K562 (cell line): ENCODE results near the gene RASD1.

Experiments used
- POLR2AphosphoS5 ChIP-seq: IDR thresholded peaks from 2 replicates; pipeline ENCODE4 v1.6.1; 2011; ENCODE audit warnings: mild to moderate bottlenecking, low read depth, low read length, moderate library complexity; ENCODE audit not compliant: control insufficient read depth, insufficient read depth
- ZNF263 ChIP-seq: sonication (generic); formaldehyde crosslinking; IDR thresholded peaks from 2 replicates; pipeline ENCODE4 v1.8.0; 2022; ENCODE audit warnings: mild to moderate bottlenecking, missing genetic modification reagents, borderline replicate concordance
- ZNF384 ChIP-seq: IDR thresholded peaks from 2 replicates; pipeline ENCODE4 v1.6.1; 2012; ENCODE audit warnings: low read depth, low read length, improper control_type of control experiment
- TF ChIP-seq, protein P1 (sequence below): fragments of 200-800 bp; sonication (Bioruptor generic); IDR thresholded peaks from 2 replicates; pipeline ENCODE4 v1.6.1; 2016; ENCODE audit warnings: missing genetic modification characterization, missing compliant biosample characterization
- TF ChIP-seq, protein P2 (sequence below), 3 experiments: IDR thresholded peaks in 2 of 3; conservative IDR thresholded peaks in 1 of 3; 2 replicates each; pipeline ENCODE4 v1.5.1; 2011 to 2012; ENCODE audit warnings: low read length in 3 of 3, mild to moderate bottlenecking in 3 of 3, control low read depth in 2 of 3, improper control_type of control experiment in 1 of 3, inconsistent platforms in 1 of 3, low read depth in 1 of 3, mixed read lengths in 1 of 3, moderate library complexity in 1 of 3; ENCODE audit not compliant: insufficient read depth in 2 of 3
- TF ChIP-seq, protein P3 (sequence below): sonication (generic); formaldehyde crosslinking; IDR thresholded peaks from 2 replicates; pipeline ENCODE4 v1.8.1; 2023; ENCODE audit warnings: mild to moderate bottlenecking, missing genetic modification reagents

DNA sequence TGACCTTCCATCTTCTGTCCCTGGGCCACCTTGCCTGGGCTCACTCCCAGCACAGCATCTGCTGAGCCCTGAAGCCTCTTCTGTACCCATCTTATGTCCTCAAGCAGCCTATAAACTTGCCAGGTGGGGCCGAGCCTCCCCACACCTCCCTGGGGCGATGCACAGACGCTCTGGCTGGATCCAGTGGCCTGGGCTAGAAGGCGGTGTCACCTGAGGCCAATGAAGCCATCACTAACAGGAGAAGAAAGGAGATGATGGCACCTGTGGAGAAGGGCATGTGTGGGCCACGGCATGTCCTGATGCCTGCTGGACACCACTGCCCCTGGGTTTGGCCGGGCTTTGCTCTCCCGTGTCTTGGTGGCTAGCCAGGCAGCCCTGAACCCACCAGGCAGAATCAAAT lies 49.8 kb upstream of the RASD1 start:
- TF ChIP-seq, protein P1, sequence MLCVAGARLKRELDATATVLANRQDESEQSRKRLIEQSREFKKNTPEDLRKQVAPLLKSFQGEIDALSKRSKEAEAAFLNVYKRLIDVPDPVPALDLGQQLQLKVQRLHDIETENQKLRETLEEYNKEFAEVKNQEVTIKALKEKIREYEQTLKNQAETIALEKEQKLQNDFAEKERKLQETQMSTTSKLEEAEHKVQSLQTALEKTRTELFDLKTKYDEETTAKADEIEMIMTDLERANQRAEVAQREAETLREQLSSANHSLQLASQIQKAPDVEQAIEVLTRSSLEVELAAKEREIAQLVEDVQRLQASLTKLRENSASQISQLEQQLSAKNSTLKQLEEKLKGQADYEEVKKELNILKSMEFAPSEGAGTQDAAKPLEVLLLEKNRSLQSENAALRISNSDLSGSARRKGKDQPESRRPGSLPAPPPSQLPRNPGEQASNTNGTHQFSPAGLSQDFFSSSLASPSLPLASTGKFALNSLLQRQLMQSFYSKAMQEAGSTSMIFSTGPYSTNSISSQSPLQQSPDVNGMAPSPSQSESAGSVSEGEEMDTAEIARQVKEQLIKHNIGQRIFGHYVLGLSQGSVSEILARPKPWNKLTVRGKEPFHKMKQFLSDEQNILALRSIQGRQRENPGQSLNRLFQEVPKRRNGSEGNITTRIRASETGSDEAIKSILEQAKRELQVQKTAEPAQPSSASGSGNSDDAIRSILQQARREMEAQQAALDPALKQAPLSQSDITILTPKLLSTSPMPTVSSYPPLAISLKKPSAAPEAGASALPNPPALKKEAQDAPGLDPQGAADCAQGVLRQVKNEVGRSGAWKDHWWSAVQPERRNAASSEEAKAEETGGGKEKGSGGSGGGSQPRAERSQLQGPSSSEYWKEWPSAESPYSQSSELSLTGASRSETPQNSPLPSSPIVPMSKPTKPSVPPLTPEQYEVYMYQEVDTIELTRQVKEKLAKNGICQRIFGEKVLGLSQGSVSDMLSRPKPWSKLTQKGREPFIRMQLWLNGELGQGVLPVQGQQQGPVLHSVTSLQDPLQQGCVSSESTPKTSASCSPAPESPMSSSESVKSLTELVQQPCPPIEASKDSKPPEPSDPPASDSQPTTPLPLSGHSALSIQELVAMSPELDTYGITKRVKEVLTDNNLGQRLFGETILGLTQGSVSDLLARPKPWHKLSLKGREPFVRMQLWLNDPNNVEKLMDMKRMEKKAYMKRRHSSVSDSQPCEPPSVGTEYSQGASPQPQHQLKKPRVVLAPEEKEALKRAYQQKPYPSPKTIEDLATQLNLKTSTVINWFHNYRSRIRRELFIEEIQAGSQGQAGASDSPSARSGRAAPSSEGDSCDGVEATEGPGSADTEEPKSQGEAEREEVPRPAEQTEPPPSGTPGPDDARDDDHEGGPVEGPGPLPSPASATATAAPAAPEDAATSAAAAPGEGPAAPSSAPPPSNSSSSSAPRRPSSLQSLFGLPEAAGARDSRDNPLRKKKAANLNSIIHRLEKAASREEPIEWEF (CRISPR knock-in tag): no peak
- TF ChIP-seq, protein P2, sequence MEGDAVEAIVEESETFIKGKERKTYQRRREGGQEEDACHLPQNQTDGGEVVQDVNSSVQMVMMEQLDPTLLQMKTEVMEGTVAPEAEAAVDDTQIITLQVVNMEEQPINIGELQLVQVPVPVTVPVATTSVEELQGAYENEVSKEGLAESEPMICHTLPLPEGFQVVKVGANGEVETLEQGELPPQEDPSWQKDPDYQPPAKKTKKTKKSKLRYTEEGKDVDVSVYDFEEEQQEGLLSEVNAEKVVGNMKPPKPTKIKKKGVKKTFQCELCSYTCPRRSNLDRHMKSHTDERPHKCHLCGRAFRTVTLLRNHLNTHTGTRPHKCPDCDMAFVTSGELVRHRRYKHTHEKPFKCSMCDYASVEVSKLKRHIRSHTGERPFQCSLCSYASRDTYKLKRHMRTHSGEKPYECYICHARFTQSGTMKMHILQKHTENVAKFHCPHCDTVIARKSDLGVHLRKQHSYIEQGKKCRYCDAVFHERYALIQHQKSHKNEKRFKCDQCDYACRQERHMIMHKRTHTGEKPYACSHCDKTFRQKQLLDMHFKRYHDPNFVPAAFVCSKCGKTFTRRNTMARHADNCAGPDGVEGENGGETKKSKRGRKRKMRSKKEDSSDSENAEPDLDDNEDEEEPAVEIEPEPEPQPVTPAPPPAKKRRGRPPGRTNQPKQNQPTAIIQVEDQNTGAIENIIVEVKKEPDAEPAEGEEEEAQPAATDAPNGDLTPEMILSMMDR (IDR thresholded peaks at IDR 0.05 in 2 of 3, conservative IDR thresholded peaks at IDR 0.05 in 1 of 3; ENCODE audit: insufficient read depth in 2 of 3, low read depth in 1 of 3, low read length in 3 of 3): no peak
- TF ChIP-seq ZNF263: no peak
- TF ChIP-seq ZNF384: no peak
- no peak for TF ChIP-seq POLR2AphosphoS5
- TF ChIP-seq, protein P3, sequence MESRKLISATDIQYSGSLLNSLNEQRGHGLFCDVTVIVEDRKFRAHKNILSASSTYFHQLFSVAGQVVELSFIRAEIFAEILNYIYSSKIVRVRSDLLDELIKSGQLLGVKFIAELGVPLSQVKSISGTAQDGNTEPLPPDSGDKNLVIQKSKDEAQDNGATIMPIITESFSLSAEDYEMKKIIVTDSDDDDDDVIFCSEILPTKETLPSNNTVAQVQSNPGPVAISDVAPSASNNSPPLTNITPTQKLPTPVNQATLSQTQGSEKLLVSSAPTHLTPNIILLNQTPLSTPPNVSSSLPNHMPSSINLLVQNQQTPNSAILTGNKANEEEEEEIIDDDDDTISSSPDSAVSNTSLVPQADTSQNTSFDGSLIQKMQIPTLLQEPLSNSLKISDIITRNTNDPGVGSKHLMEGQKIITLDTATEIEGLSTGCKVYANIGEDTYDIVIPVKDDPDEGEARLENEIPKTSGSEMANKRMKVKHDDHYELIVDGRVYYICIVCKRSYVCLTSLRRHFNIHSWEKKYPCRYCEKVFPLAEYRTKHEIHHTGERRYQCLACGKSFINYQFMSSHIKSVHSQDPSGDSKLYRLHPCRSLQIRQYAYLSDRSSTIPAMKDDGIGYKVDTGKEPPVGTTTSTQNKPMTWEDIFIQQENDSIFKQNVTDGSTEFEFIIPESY (CRISPR knock-in tag): no peak
